ENCODE results near the gene HEXIM1.

GRCh38 chr17:45149669-45150664, 1.7 kb downstream of the HEXIM1 start:
- TF ChIP-seq CTCF (IDR thresholded peaks at IDR 0.05 in 4 of 5, conservative IDR thresholded peaks at IDR 0.05 in 1 of 5) (no peak), POLR2A (IDR thresholded peaks at IDR 0.05) (no peak)

All from gastrocnemius medialis (tissue), 4 donors.